Hindlimb muscle (tissue), 1 donor: Measurements from ENCODE around the gene MAP3K1. TPM values are rescaled to one million over a fixed set of nuclear protein-coding genes. Genes with fewer than 3 reads are reported as not detected.

Experiments
- DNase-seq: peaks from one replicate; pipeline ENCODE4 v3.0.0-alpha.2; 2013
- polyA plus RNA-seq: library from polyadenylated mRNA; unstranded; fragments of 120-200 nt; gene quantifications from one replicate; pipeline ENCODE4 v1.2.1, GENCODE V29; 2013; ENCODE audit not compliant: insufficient read length

Gene MAP3K1
- polyA plus RNA-seq, 1 donor: 13.9 TPM

DNA sequence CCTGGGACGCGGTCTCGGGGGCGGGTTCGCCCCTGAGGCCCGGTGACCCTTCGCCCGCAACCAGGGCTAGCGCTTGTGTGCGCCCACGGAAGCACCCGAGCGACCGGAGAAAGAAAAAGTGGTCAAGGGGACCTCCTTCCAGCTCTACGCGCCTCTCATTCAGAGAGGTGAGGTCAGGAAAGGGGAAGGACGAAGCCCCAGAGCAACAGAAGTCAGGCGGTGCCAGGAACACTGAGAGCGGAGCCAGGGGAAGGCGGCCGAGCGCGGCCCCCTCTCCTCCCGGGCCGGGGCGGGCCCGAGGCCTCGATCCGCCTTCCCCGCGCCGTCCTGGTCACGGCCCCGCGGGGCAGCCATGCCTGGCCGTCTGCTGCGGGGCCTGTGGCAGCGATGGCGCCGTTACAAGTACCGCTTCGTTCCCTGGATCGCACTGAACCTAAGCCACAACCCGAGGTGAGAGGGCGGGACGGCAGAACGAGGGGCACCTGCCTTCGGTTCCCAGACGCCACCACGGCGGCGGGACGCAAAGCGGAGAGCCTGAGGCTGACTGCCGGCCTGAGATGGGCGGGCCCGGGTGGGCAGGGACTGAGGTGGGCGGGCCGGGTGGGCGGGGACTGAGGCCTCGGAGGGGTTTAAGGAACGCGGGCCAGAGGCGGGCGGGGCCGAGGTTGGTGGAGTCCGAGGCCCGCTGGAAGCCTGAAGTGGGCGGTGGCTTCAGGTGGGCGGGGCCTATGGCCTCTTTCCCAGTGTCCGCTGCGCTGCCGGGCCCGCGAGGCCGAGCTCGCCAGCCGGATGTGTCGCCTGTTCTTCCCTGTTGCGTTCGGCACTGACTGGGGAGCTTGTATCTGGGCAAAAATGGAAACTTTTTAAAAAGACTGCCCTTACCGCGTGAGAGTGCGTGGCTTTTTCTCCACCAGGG lies 94.2 kb downstream of the MAP3K1 start, which contains the start of gene SETD9:
SETD9 (plus strand) TSS at position 303 of the 916 bp plus-strand sequence; CDS start at position 353, 50 bp downstream.
- DNase-seq: peak; percentile 98

GRCh38 chr5:56910210-56910965 lies 95.0 kb downstream of the MAP3K1 start:
- DNase-seq: no peak

GRCh38 chr5:56913766-56914165 lies 98.4 kb downstream of the MAP3K1 start:
- no peak for DNase-seq

DNA sequence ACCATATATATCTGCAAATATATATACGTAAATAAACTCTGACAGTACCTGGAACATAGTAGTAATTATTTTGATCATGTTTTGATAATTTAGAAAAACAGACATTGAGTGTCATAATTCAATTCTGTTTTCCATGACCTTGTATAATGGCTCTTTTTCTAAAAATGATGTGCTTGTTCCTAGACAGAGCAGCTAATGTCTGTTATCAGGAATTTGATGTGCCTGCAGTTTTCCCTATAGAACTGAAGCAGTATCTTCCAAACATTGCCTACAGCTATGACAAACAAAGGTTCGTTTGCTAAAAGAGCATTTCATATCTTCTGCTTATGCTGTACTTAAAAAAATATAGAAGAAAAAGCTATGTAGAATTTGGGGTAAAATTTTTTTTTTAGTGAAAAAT lies 99.3 kb downstream of the MAP3K1 start:
- DNase-seq: no peak

- no peak for DNase-seq
These were observed 102.2 kb downstream of the MAP3K1 start for GRCh38 chr5:56917534-56917933.

GRCh38 chr5:56918054-56918453 lies 102.7 kb downstream of the MAP3K1 start:
- no peak for DNase-seq

GRCh38 chr5:56919942-56920662 lies 104.8 kb downstream of the MAP3K1 start:
- DNase-seq: no peak

DNA sequence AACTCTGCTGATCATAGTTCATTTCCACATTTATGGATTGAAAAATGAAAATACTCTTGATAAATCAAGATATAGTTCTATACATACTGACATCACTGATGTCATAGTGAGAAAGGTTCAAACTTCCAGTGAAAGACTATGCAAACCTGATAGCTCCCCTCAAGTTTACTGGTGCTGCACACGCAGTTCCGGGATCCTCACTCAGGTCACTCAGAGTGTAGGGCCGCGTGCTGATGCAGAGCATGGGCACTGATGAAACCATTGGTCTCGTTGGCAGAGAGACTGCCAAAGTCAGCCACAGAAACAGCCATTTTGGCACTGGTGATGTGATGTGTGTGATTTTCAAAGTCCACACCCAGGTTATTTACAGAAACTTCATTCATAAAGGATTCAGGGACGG lies 107.6 kb downstream of the MAP3K1 start:
- no peak for DNase-seq

GRCh38 chr5:56934325-56934724 lies 119.0 kb downstream of the MAP3K1 start:
- no peak for DNase-seq

GRCh38 chr5:56938858-56939257 lies 123.5 kb downstream of the MAP3K1 start:
- no peak for DNase-seq

- DNase-seq: no peak
These were observed 126.6 kb downstream of the MAP3K1 start for GRCh38 chr5:56941981-56942380.

Other genes with a start within 250 kb of the MAP3K1 start
- 9.6 TPM for gene SETD9, start 94.0 kb downstream of the MAP3K1 start, polyA plus RNA-seq
- 17.3 TPM for gene MIER3, start 136.6 kb downstream of the MAP3K1 start, polyA plus RNA-seq